OCI-LY1 (cell line): ENCODE results near the gene FAM83D.

Source experiments
- EZH2 ChIP-seq: fragments of 200-600 bp; sonication (generic), shearing (Covaris generic); IDR thresholded peaks from 2 replicates; pipeline ENCODE4 v1.8.0; 2017; ENCODE audit warnings: borderline replicate concordance, mixed run types, mild to moderate bottlenecking, antibody characterized with exemption, low read length, moderate library complexity, mixed read lengths
- TF ChIP-seq, protein P1 (sequence below): fragments of 200-600 bp; sonication (generic), shearing (Covaris generic); IDR thresholded peaks from 2 replicates; pipeline ENCODE4 v1.5.1; 2017; ENCODE audit warnings: mild to moderate bottlenecking, antibody characterized with exemption, low read length, moderate library complexity, mixed read lengths

DNA sequence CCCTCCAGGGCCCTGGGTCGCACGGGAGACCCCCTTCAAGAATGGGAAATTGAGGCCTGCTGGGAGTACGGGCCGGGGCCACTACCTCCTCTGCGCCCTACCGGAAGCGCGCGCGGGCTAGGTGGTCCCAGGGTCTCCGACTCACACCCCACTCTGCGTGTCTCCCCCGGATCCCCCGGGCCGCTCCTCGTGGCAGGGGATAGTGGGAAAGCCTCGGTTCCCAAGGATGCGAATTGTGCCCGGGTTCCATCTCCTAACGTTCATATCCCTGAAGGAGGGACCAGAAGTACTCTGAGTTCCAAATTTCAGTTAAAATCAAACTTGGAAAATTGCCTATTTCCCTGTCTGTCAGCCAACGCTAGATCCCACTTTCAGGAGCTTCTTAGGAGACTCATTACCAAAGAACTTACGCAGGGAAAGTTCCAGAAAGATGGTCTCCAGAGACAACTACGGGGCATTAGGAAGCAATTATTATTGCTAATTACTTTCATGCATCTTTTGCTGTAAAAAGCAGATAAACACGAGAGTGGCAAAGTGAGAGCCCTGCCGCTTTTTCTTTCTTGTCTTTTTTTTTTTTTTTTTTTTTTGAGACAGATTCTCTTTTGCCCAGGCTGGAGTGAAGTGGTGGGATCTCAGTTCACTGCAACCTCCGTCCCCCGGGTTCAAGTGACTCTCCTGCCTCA lies 858 bp downstream of the FAM83D start:
- TF ChIP-seq, protein P1, sequence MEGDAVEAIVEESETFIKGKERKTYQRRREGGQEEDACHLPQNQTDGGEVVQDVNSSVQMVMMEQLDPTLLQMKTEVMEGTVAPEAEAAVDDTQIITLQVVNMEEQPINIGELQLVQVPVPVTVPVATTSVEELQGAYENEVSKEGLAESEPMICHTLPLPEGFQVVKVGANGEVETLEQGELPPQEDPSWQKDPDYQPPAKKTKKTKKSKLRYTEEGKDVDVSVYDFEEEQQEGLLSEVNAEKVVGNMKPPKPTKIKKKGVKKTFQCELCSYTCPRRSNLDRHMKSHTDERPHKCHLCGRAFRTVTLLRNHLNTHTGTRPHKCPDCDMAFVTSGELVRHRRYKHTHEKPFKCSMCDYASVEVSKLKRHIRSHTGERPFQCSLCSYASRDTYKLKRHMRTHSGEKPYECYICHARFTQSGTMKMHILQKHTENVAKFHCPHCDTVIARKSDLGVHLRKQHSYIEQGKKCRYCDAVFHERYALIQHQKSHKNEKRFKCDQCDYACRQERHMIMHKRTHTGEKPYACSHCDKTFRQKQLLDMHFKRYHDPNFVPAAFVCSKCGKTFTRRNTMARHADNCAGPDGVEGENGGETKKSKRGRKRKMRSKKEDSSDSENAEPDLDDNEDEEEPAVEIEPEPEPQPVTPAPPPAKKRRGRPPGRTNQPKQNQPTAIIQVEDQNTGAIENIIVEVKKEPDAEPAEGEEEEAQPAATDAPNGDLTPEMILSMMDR, result no peak
- no peak for TF ChIP-seq EZH2
